GM23248 (cell line): ENCODE data around the gene FAM114A2.

ENCODE experiments used
- EZH2 ChIP-seq: fragments of 200-600 bp; sonication (generic); IDR thresholded peaks from 2 replicates; pipeline ENCODE4 v1.6.1; 2018; ENCODE audit warnings: antibody characterized with exemption, mild to moderate bottlenecking; ENCODE audit not compliant: insufficient read depth, poor library complexity, severe bottlenecking
- EZH2phosphoT487 ChIP-seq: fragments of 200-600 bp; sonication (generic); IDR thresholded peaks from 2 replicates; pipeline ENCODE4 v1.6.1; 2018; ENCODE audit warnings: antibody characterized with exemption, moderate library complexity, mild to moderate bottlenecking, low read depth; ENCODE audit not compliant: insufficient read depth

DNA sequence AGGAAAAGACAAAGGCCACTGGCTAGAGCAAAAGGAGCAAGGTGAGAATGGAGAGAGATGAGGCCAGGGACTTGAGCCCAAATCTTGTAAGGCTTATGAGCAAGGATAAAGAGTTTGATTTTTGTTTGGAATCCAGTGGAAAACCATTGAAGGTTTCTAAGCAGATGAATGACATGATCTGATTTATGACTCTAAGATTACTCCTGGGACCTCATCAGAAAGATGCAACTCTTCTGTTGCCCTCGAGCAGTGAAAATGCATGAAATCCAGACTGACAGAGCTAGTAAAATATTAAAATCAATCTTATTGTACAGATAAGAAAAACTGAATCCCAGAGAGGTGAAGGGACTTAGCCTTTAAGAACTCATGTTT, 734 bp upstream of the FAM114A2 start:
- TF ChIP-seq EZH2 (no peak), EZH2phosphoT487 (no peak)
